ENCODE data around the gene CAMTA1.

CAMTA1 gene

DNA sequence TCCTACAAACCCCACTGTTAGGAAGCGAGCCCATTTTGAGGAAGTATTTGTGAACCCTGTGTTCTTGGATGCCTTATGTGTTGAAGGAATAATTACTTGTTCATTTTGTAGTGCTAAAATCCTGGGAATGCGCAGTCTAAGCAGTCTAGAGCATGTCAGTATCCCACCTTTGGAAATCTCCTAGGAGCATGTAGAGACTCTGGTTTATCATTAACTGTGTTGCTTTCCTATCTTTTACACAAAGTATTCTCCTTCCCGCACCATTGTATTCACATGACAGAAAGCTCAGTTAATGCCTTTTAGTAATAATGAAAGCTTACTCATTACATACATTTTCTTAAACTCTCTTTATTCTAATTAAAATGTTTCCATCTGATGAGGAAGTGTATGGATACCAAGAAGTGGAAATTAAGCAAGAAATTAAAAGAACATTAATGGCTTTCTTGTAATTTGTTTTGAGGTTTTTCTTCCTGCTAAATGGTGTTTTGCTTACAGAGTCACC, 99.4 kb downstream of the CAMTA1 start:
- no peak for DNase-seq (ENCODE audit: low read depth)
- TF ChIP-seq, protein P1, sequence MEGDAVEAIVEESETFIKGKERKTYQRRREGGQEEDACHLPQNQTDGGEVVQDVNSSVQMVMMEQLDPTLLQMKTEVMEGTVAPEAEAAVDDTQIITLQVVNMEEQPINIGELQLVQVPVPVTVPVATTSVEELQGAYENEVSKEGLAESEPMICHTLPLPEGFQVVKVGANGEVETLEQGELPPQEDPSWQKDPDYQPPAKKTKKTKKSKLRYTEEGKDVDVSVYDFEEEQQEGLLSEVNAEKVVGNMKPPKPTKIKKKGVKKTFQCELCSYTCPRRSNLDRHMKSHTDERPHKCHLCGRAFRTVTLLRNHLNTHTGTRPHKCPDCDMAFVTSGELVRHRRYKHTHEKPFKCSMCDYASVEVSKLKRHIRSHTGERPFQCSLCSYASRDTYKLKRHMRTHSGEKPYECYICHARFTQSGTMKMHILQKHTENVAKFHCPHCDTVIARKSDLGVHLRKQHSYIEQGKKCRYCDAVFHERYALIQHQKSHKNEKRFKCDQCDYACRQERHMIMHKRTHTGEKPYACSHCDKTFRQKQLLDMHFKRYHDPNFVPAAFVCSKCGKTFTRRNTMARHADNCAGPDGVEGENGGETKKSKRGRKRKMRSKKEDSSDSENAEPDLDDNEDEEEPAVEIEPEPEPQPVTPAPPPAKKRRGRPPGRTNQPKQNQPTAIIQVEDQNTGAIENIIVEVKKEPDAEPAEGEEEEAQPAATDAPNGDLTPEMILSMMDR (conservative IDR thresholded peaks at IDR 0.05; ENCODE audit: low read depth, low read length) = no peak
- no peak overlapping the region for H3K4me3 ChIP-seq (ENCODE audit: low read length)

DNA sequence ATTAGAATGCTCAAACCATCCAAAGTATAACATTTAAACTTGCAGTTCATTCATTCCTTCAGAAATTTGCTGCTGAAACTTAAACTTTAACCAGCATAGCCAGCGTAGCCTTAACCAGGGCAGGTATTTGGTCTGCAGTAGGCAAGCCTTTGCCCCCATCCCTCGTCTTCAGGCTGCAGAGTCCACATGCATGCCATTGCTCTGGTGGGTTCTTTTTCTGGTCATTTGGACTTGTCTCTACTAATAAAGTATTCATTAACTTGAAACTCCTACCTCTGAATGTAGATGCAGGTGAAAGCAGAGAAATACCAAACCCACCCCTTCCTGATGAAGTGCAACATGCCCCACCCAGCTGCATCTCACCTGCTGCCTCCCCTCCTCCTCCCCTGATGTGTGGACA, 100.2 kb downstream of the CAMTA1 start:
- TF ChIP-seq, protein P1 (conservative IDR thresholded peaks at IDR 0.05; ENCODE audit: low read depth, low read length) = no peak
- no peak for DNase-seq (ENCODE audit: low read depth)
- no peak overlapping the region for H3K4me3 ChIP-seq (ENCODE audit: low read length)

DNA sequence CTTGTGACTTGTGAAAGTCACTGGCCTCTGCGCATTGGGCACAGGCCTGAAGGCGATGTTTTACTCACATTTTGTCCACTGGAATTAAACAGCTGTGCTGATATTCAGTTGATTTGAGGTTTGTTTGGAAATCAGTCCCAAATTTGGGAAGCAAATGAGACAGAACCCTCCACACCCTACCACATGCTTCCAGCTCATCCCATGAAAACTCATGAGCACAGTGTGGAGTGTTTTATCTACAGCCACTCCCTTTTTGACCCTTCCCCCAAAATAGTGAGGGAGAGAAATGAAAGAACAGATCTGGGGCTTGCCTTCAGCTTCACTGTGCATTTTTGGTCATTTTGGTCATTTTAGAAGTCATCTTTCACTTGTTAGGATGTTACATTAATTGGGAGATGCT, 101.3 kb downstream of the CAMTA1 start:
- no peak for DNase-seq (ENCODE audit: low read depth)
- TF ChIP-seq, protein P1 (conservative IDR thresholded peaks at IDR 0.05; ENCODE audit: low read depth, low read length) = no peak
- H3K4me3 ChIP-seq (ENCODE audit: low read length) = no peak overlapping the region

DNA sequence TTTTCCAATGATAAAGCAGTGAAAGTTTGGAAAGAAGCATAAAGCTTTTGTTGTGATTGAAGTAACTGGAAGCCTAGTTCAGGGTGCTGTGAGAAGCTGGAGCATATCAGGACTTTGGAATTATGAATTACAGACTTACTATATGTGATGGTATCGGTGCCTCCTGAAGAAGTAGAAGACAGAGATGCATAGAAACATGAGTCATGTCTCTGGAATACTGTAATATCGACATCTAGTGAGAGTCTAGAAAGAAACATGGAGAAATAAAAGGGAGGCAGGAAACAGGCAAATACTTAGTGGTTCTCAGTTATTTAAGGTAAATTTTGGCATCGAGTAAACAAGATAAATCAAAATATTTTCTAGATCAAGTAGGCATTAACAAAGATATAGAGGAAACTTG, 103.0 kb downstream of the CAMTA1 start:
- no peak overlapping the region for H3K4me3 ChIP-seq (ENCODE audit: low read length)
- DNase-seq (ENCODE audit: low read depth) = no peak
- TF ChIP-seq, protein P1 (conservative IDR thresholded peaks at IDR 0.05; ENCODE audit: low read depth, low read length) = no peak

DNA sequence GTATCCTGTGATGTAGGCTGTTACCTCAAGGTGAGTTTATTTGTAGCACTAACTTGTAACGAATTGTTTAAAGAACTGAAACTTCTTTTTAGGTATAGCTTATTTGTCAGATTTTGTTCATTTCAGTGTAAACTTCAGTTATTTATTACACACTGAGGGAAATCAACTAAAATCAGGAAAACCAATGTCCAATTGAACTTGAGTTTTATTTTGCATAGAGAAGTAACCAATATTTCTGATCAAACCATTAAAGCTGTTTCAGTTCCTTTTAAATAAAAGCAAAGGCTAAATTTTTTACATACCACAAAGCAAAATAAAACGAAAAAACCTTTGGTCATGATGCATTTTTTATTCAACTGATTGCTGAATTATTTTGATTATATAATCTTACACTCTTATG, 103.6 kb downstream of the CAMTA1 start:
- TF ChIP-seq, protein P1 (conservative IDR thresholded peaks at IDR 0.05; ENCODE audit: low read depth, low read length) = no peak
- DNase-seq (ENCODE audit: low read depth) = no peak
- no peak overlapping the region for H3K4me3 ChIP-seq (ENCODE audit: low read length)

DNA sequence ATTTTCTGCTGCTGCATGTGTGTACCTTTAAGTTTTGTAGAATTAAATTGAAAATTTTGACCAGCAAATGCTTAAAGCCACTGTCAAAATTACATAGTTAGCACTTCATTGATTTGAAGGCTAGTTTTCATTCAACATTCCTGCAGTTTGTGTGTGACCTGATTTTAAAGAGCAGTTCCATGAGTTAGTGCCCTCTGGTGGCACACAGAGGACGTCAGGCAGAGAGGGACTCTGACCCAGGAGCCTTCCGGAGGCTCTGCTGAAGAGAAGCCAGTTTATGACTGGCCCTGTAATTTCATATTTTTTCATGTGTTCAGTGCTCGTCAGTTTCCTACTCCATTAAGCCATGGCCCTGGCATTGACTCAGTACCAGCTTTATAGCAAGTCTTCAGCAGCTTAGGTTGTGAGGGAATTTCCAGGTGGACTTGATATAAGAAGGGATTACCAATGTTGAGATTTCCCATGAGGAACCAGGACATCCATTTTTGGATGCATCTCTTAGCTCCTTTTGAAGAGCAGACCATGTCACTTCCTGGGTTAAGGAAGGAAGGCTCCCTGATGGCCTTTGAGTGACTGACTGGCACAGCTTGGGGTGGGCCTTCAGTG, 104.7 kb downstream of the CAMTA1 start:
- TF ChIP-seq, protein P1 (conservative IDR thresholded peaks at IDR 0.05; ENCODE audit: low read depth, low read length) = peak; percentile 90

DNA sequence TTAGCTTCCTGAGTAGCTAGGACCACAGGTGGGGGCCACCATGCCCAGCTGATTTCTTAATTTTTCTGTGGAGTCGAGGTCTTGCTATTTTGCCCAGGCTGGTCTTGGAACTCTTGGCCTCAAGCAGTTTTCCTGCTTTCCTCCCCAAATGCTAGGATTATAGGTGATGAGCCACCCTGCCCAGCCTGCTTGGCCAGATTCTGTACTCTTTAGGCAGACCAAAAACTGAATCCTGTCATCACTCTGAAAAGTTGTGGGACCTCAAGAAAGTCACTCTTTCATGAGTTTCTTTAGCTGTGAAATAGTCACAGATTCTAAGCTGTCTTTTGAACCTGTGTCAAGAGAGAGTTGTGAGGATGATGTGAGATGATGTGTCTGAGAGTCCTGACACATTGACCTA, 105.4 kb downstream of the CAMTA1 start:
- no peak for DNase-seq (ENCODE audit: low read depth)
- TF ChIP-seq, protein P1 (conservative IDR thresholded peaks at IDR 0.05; ENCODE audit: low read depth, low read length) = no peak

More for the DNA sequence above, 104.7 kb downstream of the CAMTA1 start:
- DNase-seq (ENCODE audit: low read depth) = no peak
- no peak overlapping the region for H3K4me3 ChIP-seq (ENCODE audit: low read length)

More for the DNA sequence above, 105.4 kb downstream of the CAMTA1 start:
- H3K4me3 ChIP-seq (ENCODE audit: low read length) = no peak overlapping the region

Data from retinal pigment epithelial cell (primary cell).